Pulmonary artery endothelial cell (primary cell): Measurements from ENCODE around the gene ANKS1B. TPM values are rescaled to one million over a fixed set of nuclear protein-coding genes. Genes with fewer than 3 reads are reported as not detected.
"Not testable (repeated sequence)": the region's sequence is repeated elsewhere in the genome, so short reads cannot be mapped to it uniquely, and the experiment has no call there.

Experiments used
- DNase-seq: peaks from one replicate; pipeline ENCODE4 v3.0.0-alpha.2; 2011; ENCODE audit warnings: low read depth, low spot score
- total RNA-seq: library from RNA; depleted of rRNA; stranded (reverse); fragments of >200 nt; gene quantifications from 2 replicates; pipeline ENCODE4 v1.2.3, GENCODE V29; 2014

Gene ANKS1B
- total RNA-seq, 1 donor from 2014 or later = 0.07 TPM

DNA sequence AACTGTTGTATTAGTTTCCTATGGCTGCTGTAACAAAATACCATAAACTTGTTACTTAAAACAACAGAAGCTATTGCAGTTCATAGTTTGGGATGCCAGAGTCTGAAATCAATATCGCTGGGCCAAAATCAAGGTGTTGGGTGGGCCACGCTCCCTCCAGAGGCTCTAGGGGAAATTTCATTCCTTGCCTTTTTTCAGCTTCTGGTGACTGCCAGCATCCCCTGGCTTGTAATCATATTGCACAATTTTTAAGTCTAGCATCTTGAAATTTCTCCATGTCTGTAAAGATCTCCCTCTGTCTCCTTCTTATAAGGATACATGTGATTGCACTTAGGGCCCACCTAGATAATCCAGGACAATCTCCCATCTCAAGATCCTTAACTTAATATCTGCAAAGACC is 386.0 kb downstream of the ANKS1B start:
- DNase-seq = no peak

DNA sequence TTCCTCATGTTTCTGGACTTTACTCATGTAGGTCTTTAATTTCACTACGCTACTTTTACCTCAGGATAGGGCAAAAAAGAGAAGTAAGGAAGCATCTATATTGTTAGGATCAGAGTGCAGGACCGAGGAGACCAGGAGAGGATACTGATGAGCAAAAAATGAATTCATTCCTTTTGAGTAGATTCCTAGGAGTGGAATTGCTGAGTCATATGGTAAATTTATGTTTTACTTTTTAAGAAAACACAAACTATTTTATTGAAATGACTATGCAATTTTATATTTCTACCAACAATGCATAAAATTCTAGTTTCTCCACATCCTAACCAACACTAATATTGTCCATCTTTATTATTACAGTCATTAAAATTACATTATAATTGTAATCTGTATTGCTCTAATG is 388.0 kb downstream of the ANKS1B start:
- no peak for DNase-seq

DNA sequence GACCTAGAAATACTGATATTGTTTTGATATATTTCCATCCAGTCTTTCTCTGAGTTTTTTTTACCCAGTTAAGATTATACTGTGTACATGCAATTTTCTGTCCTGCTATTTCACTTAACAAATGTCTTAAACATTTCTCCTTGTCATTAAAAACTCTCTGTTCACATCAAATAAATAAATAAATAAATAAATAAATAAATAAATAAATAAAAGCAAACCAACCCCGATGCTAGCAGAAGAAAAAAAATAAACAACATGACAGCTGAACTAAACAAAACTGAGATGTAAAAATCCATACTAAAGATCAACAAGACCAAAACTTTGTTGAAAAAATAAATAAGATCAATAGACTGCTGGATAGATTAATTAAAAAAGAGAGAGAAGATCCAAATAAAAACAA is 407.6 kb downstream of the ANKS1B start:
- DNase-seq = not testable (repeated sequence)

DNA sequence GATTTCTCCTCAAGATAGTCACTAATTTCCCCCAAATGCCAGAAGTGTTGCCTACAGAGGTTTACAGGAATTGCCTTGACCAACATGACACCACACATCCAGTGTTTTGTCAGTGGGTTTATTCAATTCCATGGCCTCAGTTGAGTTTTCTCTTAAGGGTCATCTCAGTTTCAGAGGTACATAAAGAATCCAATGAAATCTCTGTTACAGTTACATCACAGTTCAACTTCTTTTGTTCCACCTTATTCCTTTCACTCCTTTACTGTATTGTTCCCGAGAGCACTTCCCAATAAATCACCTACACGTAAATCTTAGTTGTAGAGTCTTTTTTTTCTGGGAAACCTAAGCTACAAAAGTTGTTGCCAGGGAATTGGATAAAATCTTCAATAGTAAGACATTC is 410.8 kb downstream of the ANKS1B start:
- DNase-seq = no peak

DNA sequence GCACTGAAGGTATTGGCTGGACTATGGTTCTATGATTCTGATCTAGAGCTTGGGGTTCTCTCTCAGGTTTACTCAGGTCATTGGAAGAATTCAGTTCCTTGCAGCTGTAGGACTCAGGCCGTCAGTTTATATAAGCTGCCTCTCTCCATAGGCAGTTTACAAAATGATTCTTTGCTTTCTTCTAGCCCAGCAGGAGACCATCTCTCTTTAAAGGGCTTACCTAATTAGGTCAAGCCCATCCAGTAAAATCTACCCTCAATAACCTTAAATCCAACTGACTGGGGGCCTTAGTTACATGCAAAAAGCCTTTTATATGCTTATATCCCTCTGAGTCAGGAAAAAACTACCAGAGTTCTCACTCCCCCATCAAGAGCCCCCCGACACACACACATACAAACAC is 417.7 kb downstream of the ANKS1B start:
- no peak for DNase-seq

DNA sequence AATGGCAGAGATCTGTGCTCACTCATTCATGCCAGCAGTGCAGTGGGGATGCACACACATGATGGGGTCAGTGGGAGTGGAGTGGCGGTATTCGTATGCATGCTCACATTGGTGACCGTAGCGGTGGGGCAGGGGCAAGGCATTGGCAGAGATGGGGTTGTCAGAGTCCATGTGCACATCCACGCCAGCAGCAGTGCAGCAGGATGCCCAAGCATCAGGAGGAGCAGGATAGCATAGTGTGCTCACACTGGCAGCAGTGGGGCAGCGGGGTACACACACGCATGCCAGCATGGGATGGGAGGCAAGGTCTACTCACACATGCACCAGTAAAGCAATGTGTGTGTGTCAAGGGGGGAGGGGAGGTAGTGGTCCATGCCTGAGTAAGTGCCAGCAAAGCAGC is 426.6 kb downstream of the ANKS1B start:
- no peak for DNase-seq

DNA sequence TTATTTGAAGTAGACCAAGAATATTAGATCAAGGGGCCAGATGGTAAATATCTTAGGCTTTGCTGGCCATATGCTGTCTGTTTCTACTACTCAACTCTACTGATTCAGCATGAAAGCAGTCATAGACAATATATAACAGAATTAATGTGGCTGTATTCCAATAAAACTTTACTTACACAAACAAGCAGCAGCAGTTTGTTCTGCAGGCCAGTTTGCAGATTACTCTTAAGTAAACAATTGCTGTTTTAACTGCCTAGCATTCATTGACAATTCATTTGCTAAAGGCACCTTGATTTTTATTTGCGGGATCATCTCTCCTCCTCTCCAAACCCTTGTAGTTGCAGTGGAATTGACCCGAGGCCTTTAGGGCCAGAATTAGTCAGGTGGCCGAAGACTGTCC is 431.3 kb downstream of the ANKS1B start:
- DNase-seq = no peak

DNA sequence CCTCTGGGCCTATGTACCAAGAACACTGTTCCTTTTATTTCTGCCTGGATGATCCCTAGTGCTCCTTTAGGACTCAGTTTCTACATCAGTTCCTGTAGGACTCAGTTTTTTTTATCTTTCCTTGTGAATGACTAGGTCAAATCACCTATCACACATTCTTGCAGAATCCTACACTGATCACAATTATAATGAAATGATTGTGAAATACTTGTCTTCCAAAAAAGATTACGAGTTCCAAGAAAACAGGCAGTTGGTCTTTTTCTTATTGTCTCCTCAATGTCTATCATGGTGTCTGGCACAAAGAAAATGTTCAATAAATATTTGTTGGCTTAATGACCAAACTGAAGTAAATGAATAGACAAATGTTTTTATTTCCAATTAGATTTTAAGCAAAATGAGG is 432.7 kb downstream of the ANKS1B start:
- no peak for DNase-seq

DNA sequence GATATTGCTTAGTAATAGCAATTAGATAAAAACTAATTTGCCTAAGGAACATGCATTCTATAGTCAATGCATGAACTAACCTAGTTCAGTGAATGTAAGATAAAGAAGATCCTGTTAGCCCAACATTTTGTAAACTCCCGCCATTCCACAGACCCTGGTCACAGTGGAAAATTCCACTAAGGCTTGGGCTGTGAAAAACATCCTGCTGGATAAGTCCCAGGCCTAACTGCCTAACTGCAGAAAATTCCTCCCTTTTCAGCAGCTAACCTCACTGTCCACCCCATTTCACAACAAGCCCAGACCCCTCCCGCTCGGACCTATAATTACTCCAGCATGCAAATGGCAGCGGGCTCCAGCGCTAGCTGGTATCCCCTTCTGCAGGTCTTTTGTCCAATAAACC is 435.1 kb downstream of the ANKS1B start:
- DNase-seq = no peak

DNA sequence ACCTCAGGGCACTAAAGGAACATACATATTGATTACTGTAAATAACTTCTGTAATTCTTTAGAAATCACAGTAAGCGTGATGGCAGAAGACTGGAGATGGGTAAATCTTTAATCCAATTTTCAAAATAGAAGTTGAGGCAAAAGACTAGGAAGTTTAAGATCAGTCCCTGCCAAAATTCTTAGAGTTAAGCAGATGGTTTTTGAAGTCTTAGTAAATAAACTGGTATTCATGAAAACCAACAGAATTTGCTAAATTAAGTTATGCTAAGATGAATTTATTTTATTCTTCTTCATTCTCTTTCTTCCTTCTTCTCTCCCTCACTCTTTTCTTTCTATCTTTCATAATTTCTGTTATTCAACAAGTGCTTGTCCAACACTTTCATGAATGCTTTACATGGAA is 435.5 kb downstream of the ANKS1B start:
- DNase-seq = no peak

DNA sequence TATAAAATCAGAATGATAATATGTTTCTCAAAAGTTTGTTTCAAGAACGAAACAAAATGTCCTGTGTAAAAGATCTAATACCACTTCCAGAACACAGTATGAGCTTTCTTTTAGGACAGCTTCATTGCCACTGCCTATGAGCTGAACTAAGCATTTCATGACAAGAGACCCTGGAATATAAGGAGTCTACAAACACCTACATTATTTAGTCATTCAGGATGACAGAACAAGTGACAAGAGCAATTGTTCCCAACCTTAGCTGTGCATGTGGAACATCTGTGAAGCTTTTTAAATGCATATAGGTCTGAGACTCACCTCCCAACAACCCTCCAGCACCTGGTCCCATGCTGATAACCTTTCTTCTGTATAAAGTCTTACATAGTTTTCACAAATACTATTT is 440.3 kb downstream of the ANKS1B start:
- DNase-seq = no peak

DNA sequence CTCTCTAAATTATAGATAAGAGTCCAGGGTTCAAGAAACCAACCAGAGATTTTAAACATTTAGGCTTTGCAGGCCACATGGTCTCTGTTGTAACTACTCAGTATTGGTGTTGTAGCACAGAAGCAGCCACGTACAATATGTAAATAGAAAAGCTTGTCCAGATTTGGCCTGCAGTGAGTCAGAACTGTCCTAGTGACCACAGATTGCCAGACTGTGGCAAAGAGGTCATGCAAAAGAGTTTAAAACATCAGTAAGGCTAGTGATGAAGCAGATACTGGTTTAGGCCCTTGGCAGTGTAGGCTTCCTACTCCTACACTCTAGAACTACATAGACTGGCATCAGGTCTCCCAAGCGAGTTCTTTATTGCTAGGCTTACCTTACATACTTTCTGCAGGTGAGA is 454.8 kb downstream of the ANKS1B start:
- no peak for DNase-seq

DNA sequence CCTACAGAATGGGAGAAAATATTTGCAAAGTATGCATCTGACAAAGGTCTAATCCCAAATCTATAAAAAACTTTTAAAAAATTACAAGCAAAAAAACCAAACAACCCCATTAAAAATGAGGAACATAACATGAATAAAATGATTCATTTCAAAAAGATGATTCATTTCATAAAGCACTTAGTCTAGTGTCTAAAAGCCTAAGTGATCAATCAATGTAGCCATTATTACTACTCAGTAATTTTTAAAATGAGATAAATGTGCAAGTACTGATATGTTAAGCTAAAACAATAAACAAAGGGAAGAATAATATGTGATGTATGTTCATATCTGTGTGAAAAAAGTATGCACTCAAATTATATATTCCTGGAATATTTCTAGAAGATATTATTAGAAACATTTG is 456.3 kb downstream of the ANKS1B start:
- no peak for DNase-seq

DNA sequence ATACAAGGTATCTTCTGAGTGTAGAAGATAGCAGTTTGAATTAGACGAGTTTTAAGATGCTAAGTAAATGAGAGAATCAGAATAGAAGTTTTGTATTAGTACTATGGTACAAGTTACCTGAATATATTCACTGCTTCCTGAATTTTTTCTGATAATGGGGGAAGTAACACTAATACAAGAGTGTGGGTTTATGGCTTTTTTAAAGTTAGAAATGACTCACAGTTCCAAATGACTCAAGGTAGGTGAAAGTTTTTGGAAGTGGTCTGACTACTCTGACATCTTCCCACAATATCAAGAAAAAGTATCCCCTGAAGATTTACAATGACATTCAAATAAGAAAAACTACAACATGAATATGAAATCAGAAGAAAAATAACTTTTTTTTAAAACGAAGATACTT is 460.9 kb downstream of the ANKS1B start:
- DNase-seq = no peak

DNA sequence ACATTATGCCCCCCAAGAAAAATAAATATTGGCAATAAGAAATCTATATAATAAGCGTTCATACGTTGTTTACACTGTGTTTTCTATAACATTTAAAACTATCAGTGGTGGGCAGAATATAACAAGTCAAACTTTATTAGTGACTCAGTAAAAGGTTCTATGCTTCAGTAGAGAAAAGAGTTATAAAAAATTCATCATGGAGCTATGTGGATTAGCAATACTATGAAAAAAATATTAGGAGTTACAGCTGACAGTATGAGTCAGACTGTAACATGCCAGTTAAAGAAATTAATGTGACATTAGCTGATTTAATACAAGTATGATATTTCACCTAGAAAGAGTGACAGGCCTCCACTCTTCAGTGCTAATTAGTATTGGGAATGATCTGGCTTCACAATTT is 462.3 kb downstream of the ANKS1B start:
- DNase-seq = no peak

DNA sequence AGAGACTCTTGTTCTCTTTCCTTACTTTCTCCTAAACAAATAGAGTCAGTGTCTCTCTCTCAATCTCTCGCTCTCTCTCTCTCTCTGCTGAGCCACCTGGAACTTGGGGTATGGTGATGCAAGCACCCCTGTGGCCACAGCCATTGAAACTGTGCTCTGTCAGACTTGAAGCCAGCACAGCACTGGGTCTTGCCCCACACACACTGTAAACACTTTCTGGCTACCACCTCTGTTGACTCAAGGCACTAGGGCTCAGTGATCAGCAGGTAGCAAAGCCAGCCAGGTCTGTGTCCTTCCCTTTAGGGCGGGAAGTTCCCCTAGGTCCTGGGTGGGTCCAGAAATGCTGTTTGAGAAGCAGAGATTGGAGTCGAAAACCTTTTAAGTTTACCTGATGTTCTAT is 463.1 kb downstream of the ANKS1B start:
- DNase-seq = no peak

DNA sequence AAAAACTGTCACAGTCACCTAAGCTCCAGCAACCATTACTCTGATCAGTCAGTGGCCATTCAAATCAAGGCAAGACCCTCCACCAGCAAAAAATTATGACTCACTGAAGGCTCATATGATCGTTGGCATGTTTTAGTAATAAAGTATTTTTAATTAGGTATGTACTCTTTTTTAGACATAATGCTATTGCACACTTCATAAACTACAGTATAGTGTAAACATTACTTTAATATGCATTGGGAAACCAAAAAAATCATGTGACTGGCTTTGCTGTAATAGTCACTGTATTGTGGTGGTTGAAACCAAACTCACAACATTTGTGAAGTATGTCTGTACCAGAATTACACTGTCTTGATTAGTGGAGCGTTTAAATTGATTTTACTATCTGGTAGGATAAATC is 471.7 kb downstream of the ANKS1B start:
- no peak for DNase-seq

DNA sequence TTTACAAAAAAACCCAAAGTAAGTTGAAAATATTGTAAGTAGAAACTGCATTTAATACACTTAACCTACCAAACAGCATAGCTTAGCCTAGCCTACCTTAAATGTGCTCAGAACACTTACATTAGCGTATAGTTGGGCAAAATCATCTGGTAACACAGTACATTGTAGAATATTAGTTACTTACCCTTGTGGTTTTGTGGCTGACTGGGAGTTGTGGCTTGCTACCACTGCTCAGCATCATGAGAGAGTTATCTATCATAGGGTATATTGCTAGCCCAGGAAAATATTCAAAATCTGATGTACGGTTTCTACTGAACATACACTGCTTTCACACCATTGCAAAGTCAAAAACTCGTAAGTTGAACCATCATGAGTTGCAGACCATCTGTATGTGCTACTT is 478.9 kb downstream of the ANKS1B start:
- DNase-seq = no peak

DNA sequence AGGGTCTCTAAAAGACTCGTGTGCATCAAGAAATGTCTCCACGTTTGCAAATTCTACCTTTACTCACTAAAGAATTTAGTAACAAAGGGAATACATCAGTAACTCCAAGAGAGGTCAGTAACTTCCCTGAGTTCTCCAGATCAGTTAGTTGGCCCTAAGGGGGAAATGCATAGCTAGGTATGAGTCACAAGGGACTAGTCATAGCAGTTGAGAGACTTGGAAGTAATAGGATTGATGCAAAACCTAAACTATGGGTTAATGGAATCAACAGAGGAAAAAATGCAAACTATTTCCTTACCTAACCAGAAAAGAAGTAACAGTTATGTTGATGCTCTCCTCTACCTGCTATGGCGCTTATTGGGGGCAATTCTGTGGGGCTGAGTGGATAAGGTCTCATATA is 486.0 kb downstream of the ANKS1B start:
- DNase-seq = no peak

DNA sequence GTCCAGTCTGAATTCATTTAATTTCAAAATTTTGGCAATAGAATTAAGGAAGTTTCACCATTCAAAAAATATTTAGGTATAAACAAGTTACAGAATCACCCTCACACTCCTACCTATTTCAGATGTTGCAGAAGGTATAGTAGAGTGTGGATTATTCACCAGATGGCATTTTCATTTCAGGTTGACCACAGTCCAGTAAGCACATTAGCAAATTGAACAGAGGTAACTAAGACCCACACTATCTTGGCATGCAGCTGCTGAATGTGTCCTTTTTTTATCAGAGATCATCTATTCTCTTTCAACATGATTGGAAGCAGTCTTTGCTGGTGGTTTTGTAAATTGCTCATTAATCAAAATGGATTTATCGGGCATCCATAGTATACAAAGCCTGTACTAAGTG is 488.9 kb downstream of the ANKS1B start:
- no peak for DNase-seq

DNA sequence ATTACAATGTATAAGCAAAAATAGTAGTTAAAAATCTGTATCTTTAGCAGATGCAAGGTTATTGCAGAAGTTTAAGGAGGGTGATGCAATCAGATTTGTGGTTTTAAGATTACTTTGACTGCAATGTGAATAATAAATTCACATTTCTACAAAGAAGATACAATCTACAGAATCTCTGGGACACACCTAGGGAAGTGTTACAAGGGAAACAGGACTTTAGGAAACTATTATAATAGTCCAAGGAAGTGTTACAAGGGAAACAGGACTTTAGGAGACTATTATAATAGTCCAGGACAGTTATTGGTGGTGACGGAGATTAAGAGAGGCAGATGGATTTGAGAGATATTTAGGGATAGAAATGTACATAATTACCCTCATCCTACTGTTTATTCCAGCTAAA is 491.5 kb downstream of the ANKS1B start:
- DNase-seq = no peak

DNA sequence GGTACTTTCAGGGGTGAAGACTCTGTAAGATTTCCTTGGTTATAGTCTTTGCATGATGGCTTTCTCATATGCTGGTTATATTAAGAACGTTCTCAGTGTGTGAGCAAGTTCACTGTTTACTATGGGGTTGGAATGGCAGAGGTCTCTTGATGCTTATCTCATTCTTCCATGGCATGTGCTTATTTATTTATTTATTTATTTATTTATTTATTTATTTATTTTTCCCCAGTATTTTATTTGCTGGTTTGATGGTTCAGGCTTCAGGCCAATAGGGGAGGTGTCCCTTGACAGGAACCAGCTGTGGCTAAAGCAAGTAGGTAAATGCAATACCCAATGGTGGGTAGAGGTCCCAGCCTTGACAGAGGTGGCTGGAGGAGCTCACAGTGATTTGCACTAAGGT is 498.5 kb downstream of the ANKS1B start:
- DNase-seq = no peak

DNA sequence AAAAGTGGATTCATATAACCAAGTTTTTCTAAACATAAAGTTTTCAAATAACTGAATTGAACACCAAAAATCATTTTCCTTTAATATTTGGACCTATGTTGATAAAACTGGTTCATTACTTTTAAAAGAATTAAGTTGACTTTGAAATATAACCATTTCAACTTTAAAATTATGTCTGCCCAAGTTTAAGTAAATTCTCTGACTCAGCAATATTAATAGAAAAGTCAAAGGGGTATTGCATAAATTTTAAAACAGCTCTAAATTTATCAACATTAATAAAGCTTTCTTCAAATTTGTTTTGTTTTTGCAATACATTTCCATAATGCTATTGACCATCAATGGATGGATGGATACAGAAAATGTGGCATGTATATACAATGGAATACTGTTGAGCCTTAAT is 505.6 kb downstream of the ANKS1B start:
- DNase-seq = no peak

DNA sequence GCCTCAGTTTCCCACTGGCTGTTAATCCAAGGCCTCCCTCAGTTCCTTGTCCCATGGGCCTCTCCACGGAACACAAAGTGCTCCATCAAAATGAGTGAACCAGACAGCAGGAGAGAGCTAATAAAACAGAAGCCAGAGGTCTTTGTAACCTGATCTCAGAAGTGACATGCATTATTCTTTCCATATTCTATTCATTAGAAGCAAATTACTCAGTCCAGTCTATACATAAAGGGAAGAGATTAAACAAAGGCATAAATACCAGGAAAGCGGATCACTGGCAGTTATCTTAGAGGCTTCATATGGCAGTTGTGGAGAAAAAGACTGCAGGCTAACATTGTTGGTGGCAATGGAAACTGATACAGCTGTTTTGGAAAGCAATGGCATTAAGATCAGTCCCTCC is 507.8 kb downstream of the ANKS1B start:
- no peak for DNase-seq
